NB4 (cell line): Measurements from ENCODE around the gene TPST2.

Source experiments
- DNase-seq: peaks from one replicate; pipeline ENCODE4 v3.0.0; 2010; ENCODE audit warnings: low read depth
- H3K4me3 ChIP-seq: one replicate; pipeline ENCODE4 v1.5.1; 2011; ENCODE audit warnings: mild to moderate bottlenecking, low read depth, low read length, moderate library complexity
- CTCF ChIP-seq: IDR thresholded peaks from one replicate; pipeline ENCODE4 v1.5.1; 2012; ENCODE audit warnings: low read depth, low read length
- MYC ChIP-seq: IDR thresholded peaks from 2 replicates; pipeline ENCODE4 v1.6.1; 2011; ENCODE audit warnings: low read depth, low read length
- POLR2A ChIP-seq: IDR thresholded peaks from 2 replicates; pipeline ENCODE4 v1.6.1; 2011; ENCODE audit warnings: mild to moderate bottlenecking; ENCODE audit not compliant: insufficient read length; ENCODE audit errors: extremely low read depth
- TF ChIP-seq, protein P1 (sequence below): IDR thresholded peaks from 2 replicates; pipeline ENCODE4 v1.6.1; 2011; ENCODE audit warnings: low read depth, low read length

TPST2 gene

DNA sequence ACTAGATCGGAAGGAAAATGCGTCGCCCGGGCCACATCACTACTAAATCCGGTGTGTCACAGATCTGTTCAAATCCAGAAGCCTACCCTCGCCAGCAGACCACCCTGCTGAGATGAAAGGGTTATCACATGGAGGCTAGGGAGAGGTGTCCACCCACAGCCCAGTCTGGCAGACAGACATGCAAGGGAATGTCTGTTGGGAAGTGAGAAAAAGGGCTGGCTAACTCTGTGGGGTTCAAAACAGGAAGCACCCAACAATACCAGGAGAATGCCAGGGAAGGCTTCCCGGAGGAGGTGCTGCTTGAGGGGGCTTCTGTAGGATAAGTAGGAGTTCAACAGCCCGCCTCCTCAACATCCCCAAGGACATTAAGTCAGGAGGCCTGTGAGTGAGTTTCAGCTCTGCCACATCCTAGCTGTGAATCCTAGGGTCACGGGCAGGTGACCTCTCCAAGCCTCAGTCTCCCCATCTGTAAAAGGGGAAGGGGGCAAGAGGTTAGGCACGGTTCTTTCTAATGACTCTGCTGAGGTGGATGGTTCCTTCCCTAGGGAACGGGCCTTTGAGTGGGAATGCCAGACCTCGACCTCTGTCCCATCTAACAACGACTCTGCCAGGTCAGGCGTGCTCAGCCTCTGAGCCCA is 1.1 kb downstream of the TPST2 start:
- TF ChIP-seq, protein P1, sequence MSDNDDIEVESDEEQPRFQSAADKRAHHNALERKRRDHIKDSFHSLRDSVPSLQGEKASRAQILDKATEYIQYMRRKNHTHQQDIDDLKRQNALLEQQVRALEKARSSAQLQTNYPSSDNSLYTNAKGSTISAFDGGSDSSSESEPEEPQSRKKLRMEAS = no peak
- no peak for TF ChIP-seq CTCF
- no peak for TF ChIP-seq POLR2A
- no peak for TF ChIP-seq MYC
- DNase-seq = no peak
- H3K4me3 ChIP-seq = peak overlapping the region; percentile 78

DNA sequence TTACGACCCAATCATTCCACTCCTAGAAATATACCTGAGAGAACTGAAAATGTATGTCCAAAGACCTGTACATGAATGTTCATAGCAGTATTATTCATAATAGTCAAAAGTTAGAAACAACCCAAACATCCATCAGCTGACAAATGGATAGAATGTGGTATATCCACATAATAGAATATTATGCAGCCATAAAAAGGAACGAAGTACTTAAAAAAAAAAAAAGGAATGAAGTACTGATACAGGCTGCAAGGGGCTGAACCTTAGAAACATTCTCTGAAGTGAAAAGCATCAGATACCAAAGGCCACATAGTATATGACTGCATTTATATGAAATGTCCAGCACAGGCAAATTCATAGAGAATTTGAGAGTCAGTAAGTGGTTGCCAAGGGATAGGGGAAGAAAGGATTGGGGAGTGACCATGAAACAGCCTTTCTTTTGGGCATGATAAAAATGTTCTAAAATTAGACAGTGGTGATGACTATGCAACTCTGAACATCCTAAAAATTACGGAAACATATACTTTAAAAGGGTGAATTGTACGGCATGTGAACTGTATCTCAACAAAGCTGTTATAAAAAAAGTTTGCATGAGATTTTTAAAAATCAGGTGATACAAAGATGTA is 1.8 kb downstream of the TPST2 start:
- H3K4me3 ChIP-seq = peak overlapping the region; percentile 78
- peak; percentile 71 for DNase-seq
- TF ChIP-seq POLR2A (no peak), CTCF (no peak), MYC (no peak)
- TF ChIP-seq, protein P1 = no peak

DNA sequence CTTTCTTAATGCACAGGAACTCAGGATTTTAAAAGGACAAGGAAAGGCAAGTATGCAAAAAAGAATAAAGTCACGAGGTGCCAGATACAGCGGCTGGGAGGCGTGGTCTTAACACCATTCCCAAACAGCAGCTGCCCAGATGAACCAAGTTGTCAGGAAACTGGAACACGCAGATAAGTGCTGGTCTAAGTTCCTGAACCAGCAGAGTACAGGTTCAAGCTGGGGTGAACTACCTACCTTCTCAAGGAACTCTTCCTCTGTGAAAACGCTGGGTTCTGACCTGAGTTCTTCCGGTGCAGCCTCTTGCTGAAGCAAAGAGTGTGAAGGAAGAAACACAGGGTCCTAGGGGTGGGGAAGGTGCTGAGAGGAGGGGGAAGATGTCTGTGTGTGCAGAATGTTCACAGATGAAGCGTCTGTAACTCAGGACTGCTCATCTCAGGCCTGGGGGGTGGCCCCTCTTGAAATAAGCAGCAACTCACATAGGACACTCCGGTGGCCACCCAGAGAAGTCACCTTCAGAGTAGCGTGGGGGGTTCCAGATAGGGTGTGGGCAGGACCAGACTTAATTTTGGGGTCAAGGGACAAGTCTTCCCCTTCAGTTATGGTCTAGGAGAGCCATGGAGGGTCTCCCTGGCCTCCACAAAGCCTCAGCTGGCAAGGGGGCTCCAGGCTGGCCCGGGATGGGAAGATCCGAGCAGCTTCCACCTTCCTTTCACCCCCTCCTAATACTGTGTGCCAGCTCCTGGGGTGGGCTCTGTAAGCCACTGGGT is 3.2 kb downstream of the TPST2 start:
- no peak for DNase-seq
- H3K4me3 ChIP-seq = no peak overlapping the region
- TF ChIP-seq, protein P1 = no peak
- TF ChIP-seq CTCF (no peak), POLR2A (no peak), MYC (no peak)

DNA sequence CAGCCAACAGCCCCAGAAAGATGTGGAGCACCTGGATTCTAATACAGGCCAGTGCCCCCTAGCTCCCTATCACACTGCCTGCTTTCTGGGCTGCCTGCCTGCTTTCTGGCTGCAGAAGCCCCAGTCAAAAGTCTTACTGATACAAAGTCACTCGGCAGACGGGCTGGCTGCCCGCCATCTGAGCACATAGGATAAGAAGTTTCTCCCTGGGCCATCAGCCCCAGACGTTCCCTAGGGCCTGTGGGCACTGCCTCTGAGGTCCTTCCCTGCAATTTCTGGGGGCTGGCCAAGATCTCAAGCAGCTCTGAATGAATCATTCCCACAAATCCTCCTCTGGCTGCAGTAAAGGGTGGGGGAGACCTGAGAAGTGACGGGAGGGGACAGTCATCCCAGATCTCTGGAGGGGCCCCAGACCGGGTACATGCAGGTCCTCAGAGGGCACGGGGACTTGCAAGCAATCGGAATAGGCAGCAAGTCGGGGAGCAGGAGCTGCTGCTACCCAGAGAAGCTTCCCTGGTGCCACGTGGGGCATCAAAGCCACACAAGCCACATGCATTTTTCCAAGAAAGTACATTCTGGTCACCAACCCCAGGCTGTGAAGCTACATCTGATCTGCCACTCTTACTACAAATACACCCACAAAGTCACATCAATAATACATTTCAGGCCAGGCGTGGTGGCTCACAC is 4.7 kb downstream of the TPST2 start:
- DNase-seq = no peak
- TF ChIP-seq CTCF (no peak), MYC (no peak), POLR2A (no peak)
- TF ChIP-seq, protein P1 = no peak

GRCh38 chr22:26584010-26584409 is 5.9 kb downstream of the TPST2 start:
- TF ChIP-seq CTCF = no peak
- no peak for TF ChIP-seq POLR2A
- TF ChIP-seq MYC = no peak
- TF ChIP-seq, protein P1 = no peak
- no peak overlapping the region for H3K4me3 ChIP-seq
- DNase-seq = no peak

More for the DNA sequence above, 4.7 kb downstream of the TPST2 start:
- H3K4me3 ChIP-seq = no peak overlapping the region
